Muscle of back (tissue), 11 donors: ENCODE results near the gene WRNIP1. TPM values are rescaled to one million over a fixed set of nuclear protein-coding genes. Genes with fewer than 3 reads are reported as not detected.
A peak's percentile ranks its signal among the peaks of the same experiment; 100 is the strongest.
"Not testable (repeated sequence)": the region's sequence is repeated elsewhere in the genome, so short reads cannot be mapped to it uniquely, and the experiment has no call there.

Source experiments
- DNase-seq, 3 donors: peaks; one replicate each; pipeline versions ENCODE4 v3.0.0 to v3.0.0-alpha.2; 2013
- polyA plus RNA-seq, 10 donors: library from polyadenylated mRNA; unstranded; fragments of 120-200 nt; gene quantifications; one replicate each; pipeline ENCODE4 v1.2.1, GENCODE V29; 2013; ENCODE audit not compliant: insufficient read length in 10 of 10

Gene WRNIP1
- polyA plus RNA-seq, 10 donors = 42.3 to 53.5 (median 48.9) TPM

- peak in 1 of 3 donors; percentile 68 for DNase-seq
These were observed 18.2 kb downstream of the WRNIP1 start for GRCh38 chr6:2783188-2783963.

GRCh38 chr6:2784061-2784460 lies 18.9 kb downstream of the WRNIP1 start:
- DNase-seq = no peak

DNA sequence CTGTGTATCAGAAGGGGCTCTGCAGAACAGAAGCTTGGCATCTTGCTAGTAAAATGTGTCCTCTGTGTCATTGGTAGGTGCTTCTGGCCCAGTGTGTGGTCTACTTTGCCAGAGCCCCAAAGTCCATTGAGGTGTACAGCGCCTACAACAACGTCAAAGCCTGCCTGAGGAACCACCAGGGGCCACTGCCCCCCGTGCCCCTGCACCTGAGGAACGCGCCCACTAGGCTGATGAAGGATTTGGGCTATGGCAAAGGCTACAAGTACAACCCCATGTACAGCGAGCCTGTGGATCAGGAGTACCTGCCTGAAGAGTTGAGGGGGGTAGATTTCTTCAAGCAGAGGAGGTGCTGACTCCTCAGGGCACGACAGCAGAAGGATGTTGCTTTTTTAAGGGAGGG lies 19.7 kb downstream of the WRNIP1 start:
- no peak for DNase-seq

- DNase-seq = no peak
These were observed 21.1 kb downstream of the WRNIP1 start for GRCh38 chr6:2786269-2786668.

DNA sequence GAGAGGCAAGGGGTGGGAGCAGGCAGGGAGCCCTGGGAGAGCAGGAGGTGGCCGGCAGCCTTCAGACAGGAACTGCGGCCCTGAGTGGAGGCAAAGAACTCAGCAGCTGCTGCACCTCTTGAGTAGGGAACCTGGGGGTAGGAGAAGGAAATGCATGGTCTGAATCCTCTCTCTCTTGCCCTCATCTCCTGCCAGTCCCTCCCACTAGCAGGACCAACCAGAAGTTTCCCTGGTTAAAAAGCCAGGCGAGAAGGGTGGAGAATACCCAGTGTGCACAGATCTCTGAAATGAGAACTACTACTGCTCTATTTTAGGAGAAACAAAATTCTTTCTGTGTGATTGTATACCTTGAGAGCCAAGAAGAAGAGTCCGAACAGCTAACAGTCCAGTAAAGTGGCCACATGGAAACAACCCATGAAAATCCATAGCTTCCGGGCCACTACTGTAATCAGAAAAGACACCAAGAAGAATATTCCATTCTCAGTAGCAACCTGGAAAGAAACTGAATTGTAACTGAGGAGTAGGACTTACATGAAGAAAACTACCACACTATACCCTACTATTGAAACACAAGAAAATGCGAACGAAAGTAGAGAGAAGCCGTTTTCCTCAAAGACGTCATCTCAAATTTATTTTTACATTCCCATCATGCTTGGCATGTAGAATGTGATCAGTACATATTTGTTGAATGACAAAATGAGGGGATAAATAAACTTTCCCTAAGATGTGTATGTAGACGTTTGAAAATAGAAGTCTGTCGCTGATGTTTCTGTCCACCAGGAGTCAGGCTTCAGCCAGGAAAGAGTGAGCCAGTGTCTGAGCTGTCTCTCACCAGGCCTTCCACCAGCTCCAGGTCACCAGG lies 25.6 kb downstream of the WRNIP1 start:
- DNase-seq = peak; percentile 70 to 85 (median 78)

- DNase-seq = no peak
These were observed 26.3 kb downstream of the WRNIP1 start for GRCh38 chr6:2791450-2791974.

- DNase-seq = no peak
These were observed 27.3 kb downstream of the WRNIP1 start for GRCh38 chr6:2792330-2793110.

DNA sequence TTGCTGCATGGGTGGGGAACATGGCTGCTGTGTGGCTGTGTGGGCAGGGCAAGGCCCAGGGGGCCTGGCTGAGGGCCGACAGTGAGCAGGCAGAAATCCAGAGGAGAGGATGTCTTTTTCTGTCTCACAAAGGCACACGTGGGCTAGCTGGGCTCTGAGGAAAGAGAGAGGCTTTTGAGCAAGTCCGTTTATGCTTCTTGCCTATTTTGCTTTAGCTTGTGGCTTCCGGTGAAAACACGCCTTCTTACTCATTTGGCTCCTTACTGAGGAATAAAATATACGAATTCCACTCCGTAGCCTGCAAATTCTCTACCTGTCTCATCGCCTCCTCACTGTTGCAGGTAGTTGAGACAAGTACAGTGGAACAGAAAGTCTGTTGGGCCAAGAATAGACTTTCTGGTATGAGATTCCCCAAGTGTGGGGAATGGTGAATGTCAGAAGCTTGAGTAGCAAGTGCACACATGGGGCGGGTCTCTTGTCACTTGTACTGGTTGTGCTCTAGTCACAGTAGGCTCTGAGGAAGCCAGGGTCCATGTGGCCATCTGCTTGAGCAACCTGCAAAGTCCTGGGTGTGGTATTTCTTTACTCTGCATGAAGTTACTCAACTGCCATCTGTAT lies 28.4 kb downstream of the WRNIP1 start:
- no peak for DNase-seq

GRCh38 chr6:2794171-2794730 lies 29.1 kb downstream of the WRNIP1 start:
- DNase-seq = no peak

GRCh38 chr6:2795162-2795561 lies 30.0 kb downstream of the WRNIP1 start:
- DNase-seq = no peak

DNA sequence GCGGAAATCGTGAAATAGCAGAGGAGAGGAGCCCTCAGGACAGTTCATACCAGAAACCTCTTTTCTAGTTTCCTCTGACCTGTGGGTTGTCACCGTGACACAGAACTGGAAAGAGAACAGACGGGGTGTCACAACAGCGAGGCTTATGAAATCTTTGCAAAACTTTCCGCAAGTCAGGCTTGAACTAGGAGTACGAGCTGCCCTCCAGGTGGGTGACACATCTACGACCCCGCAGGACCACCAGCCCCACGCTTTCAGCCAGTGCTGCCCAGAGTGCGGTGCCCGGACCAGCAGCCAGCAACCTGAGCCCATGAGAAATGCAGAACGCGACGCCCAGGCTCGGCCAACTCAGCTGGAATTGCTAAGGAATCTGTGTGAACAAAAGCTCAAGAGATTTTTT lies 30.8 kb downstream of the WRNIP1 start:
- no peak for DNase-seq

DNA sequence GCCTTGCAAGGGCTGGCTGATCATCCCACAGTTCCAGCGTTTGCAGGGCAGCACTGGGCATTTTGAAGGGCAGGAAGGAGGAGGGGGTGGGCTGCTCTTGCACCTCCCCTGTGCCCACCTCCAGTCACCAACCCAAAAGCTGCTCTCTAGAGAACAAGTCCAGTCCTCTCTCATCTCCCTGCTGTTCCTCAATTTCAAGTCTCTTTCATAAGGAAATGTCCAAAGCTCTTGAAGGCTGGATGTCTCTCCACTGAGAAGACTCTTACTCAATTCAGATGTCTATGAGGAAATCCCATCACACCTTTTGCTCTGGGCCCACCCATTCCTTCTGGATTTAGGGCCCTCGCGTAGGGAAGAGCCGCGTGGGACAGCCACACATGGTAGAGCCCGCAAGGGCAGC lies 31.7 kb downstream of the WRNIP1 start:
- no peak for DNase-seq

DNA sequence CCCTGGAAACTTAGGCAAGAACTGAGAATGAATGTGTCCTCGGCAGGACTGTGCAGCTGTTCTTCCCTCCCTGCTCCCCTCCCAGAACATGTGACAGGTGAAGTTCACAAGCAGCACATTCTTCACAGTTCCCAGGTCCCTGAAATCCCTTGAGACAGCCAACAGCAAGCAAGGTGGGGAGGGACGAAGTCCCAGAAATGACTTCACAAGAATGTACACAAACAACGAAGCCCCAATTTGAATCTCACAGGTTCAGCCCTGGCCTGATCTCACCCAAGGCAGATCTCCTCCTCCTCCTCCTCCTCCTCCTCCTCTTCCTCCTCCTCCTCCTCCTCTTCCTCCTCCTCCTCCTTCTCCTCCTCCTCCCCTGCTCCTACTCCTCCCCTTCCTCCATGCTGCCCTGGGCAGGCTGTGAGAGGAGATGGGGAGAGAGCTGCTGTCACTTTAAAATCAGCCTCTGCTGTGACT lies 32.4 kb downstream of the WRNIP1 start:
- DNase-seq = no peak

GRCh38 chr6:2798586-2799134 lies 33.5 kb downstream of the WRNIP1 start:
- DNase-seq = peak in 1 of 3 donors; percentile 12

DNA sequence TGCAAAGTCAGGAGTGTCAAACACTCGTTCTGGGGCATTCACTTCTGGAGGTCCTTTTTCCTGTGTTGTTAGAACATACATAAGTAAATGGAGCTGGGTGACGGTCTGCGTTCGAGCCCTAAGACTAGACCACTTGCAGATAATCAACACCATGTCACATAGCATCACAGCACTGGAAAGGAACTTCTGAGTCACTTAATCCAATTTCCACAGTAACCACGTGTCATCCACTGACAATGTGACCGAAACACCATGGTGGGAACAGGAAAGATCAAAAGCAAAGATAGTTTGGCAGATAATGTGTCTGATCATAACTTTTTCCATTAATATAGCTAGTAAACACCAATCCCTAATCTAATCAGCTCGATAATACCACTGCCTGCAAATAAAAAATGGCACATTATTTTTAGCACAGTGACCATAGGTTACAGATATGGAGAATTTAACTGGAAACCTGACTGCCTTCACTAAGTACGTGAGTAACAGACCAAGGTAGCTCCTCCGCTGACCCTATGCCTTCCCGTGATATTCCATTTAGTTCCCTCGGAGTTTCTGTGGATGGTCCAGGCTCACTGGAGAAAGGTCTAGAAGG lies 34.8 kb downstream of the WRNIP1 start:
- no peak for DNase-seq

DNA sequence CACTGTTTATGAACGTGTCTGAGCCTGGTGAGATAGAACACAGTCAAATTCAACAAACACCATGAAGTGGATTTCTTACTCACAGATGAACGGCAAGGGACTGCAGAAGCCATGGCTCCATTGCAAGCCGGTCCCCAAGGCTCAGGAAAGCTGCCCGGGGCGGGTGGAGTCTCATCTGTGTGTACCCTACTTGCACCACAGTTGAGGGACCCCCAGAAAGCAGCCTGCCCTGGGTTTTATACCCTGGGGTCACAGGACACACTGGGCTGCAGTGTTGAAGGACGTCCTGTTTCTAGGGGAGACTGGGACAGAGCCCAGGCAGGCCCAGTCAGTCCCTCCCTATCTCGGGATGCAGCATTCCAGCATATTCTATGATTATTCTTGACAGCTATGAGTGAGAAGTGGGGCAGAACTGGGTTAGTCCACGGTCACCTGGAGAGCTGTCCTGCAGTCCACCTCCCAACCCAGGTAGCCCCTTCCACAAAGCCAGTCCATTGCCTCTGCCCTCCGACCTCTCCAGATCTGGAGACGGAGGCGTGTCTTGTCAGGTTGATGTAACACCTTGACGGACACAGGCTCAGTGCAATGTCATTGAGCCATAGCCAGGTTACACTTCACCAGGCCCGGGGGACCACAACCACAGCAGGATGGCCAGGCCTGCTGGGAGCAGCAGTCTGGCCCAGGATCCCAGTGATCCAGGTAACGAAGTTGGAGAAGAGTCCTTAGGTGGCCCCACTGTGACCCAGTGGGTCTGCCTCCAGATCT lies 35.5 kb downstream of the WRNIP1 start:
- DNase-seq = no peak

DNA sequence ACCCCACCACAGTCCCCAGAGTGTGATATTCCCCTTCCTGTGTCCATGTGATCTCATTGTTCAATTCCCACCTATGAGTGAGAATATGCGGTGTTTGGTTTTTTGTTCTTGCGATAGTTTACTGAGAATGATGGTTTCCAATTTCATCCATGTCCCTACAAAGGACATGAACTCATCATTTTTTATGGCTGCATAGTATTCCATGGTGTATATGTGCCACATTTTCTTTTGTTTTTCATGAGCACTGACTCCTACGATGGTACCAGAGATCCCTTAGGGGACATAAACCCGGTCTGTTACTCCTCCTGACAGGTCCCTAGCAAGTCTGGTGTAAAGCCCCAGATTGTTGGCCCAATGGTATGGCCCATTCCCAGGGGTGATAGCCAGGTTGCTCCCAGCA lies 36.5 kb downstream of the WRNIP1 start:
- not testable (repeated sequence) for DNase-seq

- no peak for DNase-seq
These were observed 37.4 kb downstream of the WRNIP1 start for GRCh38 chr6:2802521-2803060.
